IPS-NIHi11 (cell line): ENCODE results near the gene ITIH5.
"Not testable (repeated sequence)": the region's sequence is repeated elsewhere in the genome, so short reads cannot be mapped to it uniquely, and the experiment has no call there.

Source experiments
- DNase-seq: peaks from one replicate; pipeline ENCODE4 v3.0.0; 2012; ENCODE audit warnings: mixed read lengths, low spot score

The ITIH5 gene

DNA sequence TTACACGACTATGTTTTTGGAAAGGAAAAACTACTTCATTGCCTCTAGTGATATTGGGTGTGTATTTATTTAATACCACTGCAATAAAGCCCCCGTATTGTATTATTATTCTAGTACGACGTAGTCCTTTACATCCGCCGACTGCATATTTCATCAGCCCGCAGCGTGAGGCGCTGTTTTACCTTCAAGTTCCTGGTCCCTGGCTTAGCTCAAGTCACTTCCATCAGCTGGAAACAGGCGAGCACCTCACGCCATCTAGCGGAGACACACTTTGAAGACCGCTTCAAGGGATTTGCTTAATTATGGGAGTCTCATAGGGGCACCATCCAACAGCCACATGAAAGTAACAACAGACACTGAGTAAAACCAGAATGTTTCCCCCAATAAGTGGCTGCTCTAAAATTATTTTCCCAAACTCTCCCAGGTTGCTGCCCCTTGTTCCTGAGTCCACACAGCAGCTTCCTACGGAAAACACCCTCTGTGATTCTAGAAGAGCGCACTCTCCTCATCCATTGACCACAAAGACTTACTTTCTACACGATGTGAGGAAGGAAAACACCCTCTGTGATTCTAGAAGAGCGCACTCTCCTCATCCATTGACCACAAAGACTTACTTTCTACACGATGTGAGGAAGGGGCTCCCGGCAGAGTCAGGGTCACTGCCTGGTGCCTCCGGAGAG, 20.6 kb upstream of the ITIH5 start:
- peak; percentile 85 for DNase-seq

DNA sequence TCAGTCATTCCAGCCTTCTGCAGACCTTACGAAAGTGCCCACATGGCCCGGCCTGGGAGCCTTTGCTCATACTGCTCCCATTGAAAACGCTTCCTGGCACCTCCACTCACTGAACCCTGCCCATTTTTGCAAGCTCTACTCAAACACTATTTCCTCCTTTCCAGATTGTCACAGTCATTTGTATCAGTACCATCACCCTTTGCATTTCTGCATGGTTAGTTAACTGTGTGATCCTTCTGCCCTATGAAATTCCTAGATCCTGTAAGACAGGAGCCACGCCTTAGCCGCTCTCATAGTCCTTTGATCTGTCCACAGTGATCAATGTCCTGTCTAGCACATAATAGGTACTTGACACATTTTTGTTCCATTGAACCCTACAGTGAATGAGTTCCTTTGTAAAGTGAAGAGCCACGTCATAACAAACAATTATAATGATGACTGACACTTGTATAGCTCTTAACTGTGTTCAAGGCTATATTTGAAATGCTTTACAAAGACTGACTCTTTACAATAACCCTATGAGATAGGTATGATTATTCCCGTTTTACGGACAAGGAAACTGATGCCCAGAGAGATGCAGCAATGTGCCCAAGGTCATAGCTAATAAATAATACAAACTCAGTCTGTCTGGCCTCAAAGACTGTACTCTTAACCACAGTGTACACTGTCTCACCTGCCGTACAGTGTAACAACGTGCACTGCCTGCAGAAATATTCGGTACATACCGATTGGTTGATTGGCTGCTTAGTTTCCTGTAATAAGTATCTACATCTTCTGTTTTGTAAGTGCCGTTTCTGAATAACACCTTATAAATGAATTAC, 19.8 kb upstream of the ITIH5 start:
- DNase-seq = no peak

DNA sequence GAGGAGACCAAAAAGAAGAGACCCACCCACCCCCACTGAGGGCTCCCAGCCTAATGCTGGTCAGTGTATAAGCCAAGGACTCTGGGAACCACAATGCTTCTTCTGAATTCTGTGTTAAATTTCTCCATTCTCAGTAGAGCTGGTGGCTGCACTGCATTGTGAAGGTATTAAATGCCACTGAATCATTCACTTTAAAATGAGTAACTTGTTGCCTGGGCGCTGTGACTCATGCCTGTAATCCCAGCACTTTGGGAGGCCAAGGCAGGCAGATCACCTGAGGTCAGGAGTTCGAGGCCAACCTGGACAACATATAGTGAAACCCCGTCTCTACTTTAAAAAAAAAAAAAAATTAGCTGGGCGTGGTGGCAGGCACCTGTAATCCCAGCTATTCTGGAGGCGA, 13.3 kb upstream of the ITIH5 start:
- DNase-seq = not testable (repeated sequence)

DNA sequence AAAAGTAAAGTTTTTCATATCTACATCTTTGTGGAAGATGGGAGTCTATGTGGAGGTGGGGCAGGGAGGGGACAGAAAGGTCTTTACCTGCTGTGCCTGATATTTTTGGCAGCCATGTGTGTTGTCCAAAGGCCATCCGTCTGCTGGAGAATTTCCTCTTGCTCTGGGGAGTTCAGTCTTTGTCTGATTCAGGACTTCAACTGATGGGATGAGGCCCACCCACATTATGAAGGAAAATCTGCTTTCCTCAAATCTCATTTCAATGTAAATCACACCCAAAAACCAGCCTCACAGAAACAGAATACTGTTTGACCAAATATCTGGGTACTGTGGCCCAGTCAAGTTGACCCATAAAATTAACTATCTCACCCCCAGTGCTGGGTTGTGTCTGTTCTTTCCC, 12.5 kb upstream of the ITIH5 start:
- no peak for DNase-seq

DNA sequence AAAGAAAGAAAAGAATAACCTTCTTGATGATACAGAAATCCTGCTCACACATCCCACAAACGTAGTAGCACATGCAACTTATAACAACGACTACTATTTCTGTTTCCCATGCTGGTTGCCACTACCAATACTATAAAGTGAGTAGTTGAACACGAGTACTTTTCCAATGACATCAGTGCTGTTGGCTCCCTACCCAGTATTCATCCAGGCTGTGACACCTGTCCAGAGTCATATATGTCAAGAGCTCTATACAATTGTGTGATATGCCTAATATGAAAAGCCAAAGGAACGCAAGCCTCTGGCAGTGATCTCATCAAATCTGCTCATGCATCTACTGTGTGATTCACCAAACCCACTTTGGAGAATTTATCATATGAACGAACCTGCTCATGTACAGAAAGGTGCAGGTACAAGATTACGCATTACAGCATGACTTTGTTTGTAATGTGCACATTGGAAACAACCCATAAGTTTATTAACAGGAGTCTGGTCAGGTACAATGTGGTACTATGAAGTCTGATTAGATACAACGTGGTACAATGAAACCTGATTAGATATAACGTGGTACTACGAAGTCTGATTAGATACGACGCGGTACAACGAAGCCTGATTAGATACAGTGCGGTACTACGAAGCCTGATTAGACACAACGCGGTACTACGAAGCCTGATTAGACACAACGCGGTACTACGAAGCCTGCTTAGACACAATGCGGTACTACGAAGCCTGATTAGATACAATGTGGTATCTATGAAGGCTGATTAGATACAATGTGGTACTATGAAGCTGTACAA, 5.8 kb upstream of the ITIH5 start:
- DNase-seq = no peak

DNA sequence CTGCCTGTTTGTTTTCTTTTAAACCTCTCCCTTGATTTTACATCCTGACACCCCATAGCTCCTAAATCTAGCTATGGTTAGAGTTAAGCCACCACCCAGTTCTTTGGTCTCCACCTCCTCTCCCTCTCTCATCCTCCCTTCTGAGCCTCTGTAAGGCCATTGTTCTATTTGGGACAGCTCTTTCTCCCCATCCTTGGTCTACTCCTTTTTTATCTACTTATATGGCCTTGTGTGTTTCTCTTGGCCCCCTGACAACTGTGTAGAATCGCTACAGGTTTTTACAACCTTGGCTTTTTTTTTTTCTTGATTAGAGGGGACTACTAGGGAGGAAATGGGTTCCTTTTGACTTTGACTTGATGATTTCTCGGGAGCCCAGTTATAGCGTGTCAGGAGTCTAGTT, 3.4 kb upstream of the ITIH5 start:
- DNase-seq = no peak

DNA sequence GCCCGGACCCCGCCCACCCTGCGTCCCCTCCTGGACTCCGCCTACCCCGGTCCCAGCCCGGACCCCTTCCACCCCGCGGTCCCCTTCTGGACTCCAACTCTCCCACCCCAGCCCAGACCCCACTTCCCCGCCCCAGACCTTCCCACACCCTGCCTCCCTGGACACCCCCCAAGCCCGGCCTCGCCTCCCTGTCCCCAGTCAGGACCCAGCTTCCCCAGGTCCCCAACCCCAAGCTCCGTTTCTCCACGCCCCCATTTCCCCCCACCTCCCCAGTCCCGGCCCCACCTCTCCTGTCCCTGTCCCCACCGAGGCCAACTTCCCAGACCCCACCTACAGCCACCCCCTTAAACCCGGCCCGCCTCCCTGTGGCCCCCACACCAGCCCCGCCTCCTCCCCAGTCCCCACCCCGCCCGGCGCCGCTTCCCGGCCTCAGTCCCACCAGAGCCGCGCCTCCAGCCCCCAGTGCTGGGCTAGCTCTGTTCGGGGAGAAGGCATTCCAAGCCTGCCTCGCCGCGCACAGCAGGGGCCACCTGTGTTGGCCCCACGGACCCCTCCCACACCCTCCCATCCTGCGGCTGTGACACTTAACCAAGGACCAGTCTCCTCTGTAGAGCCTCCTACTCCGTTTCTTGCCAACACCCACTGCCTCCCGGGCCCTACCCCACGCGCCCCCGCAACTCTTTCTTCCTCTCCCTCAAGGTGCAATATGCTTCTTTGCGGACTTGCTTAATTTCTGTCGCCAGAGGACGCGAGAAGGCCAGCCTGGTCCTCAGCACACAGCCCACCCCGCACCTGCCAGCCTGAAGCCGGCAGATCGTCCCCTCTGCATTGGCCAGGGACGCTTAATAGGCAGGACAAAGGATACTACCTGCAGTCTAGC, 736 bp upstream of the ITIH5 start:
- DNase-seq = peak; percentile 61

DNA sequence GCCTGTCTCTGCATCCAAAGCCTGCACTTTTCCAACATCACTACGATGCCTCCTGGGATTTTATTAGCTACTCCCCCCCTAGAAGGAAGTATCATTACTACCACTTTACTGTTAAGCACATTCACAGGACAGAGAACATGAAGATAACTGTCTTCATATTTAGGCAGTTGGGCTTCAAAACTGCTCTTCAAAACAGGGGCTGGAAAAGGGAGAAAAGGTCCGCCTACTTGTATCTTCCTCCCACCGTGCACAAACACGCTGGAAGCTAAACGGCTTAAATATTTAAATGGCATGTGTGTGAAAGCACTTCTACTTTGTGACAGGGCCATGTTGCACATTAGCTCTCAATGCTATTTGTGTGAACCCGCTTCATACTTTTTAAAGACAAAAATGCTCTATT, 999 bp downstream of the ITIH5 start:
- no peak for DNase-seq

DNA sequence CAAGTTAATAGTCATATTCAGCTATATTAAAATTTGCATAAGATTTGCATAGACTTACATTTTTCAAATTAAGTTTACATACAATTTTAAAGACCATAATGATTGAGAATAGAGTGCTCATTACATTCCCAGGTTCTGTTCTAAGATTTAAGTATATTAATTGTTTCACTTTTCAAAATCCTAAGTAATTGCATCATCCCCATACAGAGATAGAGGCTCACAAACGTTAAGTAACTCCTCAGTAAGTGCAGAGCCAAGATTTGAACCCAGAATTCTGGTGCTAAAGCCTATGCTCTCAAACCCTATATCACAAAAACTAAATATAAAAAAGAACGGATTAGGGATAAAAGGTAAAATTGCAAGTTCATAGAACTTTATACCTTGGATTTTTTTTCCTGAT, 2.1 kb downstream of the ITIH5 start:
- no peak for DNase-seq

DNA sequence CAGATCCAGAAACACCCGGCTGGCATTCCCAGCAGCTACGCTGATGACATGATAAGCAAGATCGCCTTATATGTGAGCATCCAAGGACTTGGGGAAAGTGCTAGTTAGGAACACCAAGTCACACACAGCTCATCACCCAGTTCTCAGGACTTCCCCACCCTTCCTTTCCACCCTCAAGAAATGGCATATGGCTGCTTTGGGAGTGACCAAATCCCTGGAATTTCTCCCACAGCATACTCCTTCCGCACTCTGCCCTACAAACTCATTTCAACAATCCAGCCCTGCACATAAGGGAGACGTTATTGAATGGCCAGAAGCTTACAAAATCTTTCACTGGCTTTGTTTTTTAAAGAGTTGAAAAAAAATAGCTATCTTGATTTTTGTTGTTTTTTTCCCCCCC, 4.2 kb downstream of the ITIH5 start:
- no peak for DNase-seq

DNA sequence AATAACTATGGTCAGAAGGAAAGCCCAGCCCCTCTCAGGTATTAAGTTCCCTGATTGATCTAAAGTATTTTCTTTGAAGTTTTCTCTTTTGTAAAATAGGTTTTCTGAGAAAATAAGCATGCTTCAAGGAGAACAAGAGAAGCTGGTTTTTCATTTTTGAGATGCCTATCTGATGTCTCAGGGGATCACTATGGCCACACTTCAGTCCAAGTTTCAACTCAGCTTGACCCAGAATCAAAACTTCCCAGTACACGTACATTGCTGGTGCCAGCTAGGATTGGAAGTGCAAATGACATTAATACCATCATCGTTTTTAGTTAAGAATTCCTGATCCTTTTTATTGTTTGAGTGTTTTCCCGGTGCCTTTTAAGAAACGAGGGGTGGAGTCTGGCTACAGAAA, 7.2 kb downstream of the ITIH5 start:
- no peak for DNase-seq

DNA sequence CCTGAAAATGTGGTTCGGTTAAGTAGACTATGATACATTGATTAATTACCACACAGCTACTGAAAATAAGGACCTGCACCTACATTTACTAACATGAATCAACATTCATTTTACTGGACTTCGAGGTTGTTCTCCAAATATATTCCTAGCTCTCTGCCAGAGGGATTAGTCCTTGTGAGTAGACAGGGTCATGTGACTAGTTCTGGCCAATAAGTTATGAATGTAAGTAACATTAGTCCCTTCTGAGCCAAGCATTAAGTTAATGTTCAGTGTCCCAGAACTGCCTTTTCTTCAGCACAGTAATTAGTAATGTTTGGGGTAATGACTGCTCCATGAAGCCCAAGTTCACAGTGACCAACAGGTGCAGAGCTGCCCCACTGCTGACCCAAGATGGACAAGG, 9.2 kb downstream of the ITIH5 start:
- DNase-seq = no peak

DNA sequence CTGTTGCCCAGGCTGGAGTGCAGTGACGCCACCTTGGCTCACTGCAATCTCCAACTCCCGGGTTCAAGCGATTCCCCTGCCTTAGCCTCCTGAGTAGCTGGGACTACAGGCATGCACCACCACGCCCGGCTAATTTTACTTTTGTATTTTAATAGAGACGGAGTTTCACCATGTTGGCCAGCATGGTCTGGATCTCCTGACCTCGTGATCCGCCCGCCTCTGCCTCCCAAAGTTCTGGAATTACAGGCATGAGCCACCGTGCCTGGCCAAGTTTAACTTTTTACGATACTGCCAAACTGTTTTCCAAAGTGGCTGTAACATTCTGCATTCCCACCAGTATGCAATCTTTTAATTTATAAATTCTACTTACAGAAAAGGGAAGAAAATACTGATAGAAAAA, 9.7 kb downstream of the ITIH5 start:
- not testable (repeated sequence) for DNase-seq

DNA sequence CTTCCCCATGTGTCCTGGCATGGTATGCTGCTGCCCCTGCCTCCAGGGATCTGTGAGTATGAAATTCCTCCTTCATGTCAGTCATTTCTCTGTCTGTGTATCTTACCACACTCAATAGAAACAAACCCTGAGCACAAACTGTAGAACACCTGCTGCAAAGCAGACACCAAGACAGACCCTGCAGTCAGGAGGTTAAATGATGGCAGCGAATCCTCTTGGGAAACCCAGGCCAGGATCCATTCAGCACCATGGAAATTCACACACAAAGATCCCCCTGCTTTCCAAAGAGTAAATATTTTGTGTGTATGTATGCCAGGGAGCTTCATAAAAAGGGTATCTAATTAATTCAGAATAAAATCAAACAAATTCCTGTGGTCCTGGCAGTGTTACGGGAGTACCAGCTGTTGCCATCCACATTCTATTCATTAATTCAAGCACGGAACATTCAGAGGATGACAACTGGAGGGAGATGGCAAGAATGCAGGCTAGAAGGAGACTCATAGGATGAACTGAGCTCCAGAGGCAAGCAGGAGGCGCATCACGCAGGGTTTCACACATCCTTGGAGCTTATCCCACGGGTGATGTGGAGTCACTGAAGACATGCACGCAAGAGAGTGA, 14.8 kb downstream of the ITIH5 start:
- DNase-seq = no peak

DNA sequence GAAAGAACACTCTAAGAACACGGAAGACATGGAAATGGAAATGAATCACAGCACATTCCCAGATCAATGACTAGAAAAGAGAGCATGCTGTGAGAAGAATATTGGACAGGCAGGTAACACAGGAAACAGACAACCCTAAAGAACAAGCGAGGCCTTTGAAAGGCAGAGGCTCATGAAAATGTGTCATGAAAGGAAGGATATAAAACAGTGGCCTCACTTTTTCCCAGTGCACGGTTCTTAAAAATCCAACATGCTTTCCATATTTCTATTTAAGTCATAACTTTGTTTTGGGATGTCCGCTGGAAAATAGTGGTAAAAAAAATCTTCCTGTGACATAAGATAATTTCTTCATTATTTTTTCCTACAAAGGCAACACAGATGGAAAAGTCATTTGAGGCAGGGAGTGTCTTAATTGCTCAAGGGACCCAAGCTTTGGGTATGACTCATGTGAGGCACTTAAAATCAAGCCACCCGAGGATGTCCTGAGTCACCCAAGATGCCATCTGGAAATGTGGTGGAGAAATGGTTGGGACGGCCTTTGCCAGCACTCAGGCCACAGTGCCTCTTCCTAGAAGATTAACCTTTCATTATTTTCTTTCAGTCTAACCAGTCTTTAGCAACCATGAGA, 17.0 kb downstream of the ITIH5 start:
- no peak for DNase-seq

DNA sequence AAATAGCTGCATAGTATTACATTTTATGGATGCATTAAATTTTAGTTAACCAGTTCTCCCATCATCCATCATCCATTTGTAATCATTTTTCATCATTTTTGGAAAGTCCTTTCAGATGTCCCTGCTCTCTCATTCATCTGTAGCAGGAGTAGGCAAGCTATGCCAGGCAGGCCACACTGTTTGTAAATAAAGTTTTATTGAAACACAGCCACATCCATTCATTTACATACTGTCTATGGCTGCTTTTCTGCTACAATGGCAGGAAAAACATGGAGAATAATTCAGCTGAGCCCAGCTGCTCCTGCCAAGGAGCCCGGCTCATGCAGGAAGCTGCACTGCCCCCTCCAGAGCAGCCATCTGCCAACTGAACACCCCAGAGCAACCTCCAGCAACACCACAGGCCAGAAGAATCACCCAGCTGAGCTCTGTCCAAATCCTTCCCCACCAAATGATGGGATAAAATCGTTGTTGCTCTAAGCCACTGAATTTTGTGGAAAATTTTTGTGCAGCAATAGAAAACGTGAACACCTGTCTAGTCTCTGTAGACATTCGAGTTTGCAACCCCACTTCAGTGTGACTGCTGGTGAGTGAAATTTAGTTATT, 19.6 kb downstream of the ITIH5 start:
- DNase-seq = no peak

DNA sequence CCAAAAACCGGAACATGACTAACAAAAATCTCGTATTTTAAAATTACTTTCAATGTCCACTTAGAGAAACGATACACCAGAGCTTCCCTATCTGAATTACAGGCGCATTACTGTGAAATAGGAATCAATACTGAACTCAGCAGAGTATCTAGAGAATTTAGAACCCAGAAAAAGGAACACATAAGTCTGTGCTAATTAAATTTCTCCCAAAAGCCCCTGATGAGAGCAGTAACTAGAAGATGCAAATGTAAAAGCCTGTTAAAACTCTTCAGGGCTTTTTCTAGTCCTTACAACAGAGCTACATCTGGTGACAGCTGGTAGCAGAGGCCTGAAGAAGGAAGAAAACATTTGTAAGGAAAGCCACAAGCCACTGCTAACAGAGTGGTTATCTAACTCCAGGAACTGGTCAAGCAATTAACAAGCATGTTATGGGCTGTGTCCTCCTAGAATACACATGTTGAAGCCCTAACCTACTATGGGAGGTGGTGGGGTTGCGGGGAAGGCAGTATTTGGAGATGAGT, 24.2 kb downstream of the ITIH5 start:
- no peak for DNase-seq

DNA sequence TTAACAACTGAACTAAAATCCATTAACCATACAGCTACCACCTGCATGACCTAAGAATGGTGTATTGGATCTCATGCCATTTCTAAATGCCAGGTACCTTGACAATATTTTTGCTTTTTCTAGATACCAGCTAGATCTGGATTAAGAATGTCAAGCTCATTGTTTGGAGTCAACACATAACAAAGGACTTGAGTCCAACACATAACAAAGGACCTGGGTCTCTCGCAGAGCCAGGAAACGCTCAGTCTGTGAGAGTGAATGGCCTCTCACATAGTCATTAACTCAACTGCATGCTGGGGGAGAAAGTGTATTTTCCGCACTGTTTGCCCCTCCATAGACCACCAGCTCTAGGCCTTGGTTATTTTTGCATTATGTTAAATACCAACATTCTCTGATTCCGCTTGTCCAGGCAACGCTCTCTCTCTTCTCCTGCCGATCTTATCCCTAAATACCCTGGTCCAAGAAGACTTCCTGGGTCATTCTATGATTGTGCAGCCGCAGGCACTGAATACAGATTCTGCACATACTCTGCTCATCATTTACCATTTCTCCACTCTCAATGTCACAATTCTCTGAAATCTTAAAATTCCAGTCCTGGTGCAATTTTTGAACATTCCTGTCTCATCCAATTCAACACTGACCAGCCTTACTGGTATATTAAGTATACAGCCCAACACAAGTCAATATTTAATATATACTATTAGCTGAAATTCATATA, 31.2 kb downstream of the ITIH5 start:
- peak; percentile 63 for DNase-seq

DNA sequence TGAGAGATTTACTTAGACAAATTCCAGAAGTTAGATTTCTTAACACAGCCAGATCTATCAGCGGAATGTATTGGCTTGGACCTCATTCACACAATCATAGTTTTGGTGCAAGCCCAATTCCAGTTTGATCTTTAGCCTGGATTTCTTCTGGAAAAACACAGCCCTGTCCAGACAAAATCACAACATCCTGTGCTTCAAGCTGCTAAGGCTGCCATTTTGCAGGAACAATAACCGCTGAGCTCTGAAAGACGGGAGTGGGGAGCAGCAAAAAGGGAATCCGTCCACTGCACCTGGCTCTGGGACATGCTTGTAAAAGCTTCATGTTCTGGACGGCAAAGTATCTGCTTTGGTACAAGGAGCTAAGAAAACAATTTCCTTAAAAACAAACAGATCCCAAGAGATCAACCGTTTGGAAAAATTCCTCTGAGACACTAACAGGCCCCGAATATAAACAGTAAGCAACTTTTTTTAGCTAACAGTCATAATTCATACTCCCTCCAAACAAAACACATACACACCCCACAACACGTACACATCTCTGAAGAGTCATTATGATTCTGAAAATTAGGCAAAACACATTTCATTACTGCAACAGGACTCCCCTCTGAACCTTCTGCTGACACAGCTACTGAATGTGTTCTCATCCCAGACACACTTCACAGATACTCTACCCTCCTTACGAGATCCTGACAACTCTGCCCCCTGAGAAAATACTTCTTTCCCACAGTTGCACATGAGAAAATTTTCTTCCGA, 32.4 kb downstream of the ITIH5 start:
- no peak for DNase-seq
